Breast epithelium (tissue), 3 donors: ENCODE measurements around the gene NUP210L.

ENCODE experiments used
- POLR2AphosphoS5 ChIP-seq, 3 donors: sonication (generic); formaldehyde crosslinking; IDR thresholded peaks; one replicate each; pipeline ENCODE4 v1.6.1; 2017; ENCODE audit warnings: antibody characterized with exemption in 3 of 3
- TF ChIP-seq, protein P1 (sequence below), 3 donors: fragments of 450-650 bp; IDR thresholded peaks; one replicate each; pipeline ENCODE4 v1.5.1; 2016 to 2017; ENCODE audit warnings: antibody characterized with exemption in 3 of 3, mild to moderate bottlenecking in 3 of 3, moderate library complexity in 3 of 3

DNA sequence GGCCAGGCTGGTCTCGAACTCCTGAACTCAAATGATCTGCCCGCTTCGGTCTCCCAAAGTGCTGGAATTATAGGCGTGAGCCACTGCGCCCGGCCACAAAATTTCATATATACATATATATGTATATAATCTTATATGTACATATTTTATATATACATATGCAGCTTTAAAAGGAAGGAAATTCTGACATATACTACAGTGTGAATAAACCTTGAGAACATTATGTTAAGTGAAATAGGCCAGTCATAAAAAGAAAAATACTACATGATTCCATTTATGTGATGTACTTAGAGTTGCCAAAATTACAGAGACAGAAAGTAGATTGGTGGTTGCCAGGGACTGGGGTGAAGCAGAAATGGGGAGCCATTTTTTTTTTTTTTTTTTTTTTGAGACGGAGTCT, 63.2 kb downstream of the NUP210L start:
- TF ChIP-seq, protein P1, sequence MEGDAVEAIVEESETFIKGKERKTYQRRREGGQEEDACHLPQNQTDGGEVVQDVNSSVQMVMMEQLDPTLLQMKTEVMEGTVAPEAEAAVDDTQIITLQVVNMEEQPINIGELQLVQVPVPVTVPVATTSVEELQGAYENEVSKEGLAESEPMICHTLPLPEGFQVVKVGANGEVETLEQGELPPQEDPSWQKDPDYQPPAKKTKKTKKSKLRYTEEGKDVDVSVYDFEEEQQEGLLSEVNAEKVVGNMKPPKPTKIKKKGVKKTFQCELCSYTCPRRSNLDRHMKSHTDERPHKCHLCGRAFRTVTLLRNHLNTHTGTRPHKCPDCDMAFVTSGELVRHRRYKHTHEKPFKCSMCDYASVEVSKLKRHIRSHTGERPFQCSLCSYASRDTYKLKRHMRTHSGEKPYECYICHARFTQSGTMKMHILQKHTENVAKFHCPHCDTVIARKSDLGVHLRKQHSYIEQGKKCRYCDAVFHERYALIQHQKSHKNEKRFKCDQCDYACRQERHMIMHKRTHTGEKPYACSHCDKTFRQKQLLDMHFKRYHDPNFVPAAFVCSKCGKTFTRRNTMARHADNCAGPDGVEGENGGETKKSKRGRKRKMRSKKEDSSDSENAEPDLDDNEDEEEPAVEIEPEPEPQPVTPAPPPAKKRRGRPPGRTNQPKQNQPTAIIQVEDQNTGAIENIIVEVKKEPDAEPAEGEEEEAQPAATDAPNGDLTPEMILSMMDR (IDR thresholded peaks at IDR 0.05): no peak
- no peak for TF ChIP-seq POLR2AphosphoS5 (IDR thresholded peaks at IDR 0.05)
